Superior temporal gyrus (tissue), 1 donor: ENCODE data around the gene ACAT2.
"Not testable (repeated sequence)": the region's sequence is repeated elsewhere in the genome, so short reads cannot be mapped to it uniquely, and the experiment has no call there.

Source experiments
- DNase-seq: peaks from one replicate; pipeline ENCODE4 v3.0.0-alpha.2; 2016; ENCODE audit errors: extremely low spot score

Gene ACAT2

GRCh38 chr6:159761873-159762680, at the start of gene ACAT2:
Gene ACAT2, plus strand, starts transcription at chr6:159762045. Its CDS starts 43 bp downstream, at chr6:159762088.
- peak; percentile 99 for DNase-seq

DNA sequence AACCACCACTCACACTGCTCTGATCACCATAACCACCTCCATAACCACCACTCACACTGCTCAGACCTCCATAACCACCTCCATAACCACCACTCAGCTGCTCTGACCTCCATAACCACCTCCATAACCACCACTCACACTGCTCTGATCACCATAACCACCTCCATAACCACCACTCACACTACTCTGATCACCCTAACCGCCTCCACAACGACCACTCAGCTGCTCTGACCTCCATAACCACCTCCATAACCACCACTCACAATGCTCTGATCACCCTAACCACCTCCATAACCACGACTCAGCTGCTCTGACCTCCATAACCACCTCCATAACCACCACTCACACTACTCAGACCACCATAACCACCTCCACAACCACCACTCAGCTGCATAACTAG, 49.5 kb upstream of the ACAT2 start:
- DNase-seq, result not testable (repeated sequence)

GRCh38 chr6:159713984-159714383, 47.9 kb upstream of the ACAT2 start:
- no peak for DNase-seq

DNA sequence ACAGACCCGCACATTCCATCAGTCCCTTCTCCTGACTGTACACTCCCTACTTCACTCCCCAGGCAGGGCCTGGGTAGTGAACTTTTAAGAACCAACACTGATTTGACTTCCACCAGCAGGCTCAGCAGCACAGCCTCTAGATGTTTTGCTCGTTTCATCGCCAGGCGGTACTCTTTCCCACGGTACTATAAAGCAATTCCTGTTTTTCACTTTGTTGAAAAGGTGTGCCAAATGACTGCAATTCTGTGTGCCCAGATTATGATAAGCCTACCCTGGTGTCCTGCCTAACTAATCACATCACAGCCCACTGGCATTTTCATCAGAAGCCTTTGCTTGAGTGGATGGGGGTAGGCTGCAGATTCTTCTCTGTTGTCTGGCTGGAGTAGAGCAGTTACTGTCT, 47.4 kb upstream of the ACAT2 start:
- no peak for DNase-seq

DNA sequence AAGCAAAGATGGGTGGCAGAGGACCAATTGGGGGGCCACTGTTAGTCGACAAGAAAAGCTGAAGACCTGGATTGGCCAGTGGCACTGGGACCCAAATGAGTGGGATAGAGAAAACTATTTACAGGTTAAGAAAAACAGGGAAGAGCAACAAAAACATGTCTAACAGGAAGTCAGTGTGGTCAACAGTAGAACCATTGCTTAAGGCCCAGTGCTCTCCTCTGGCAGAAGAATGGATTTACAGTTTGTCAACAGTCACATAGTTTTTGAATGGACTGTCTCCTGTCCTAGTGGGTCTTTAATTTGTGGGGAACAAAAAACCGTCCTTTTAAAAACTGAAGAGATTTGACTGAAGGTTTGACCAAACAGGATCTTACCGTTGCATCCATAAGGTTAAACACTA, 46.7 kb upstream of the ACAT2 start:
- DNase-seq, result no peak

DNA sequence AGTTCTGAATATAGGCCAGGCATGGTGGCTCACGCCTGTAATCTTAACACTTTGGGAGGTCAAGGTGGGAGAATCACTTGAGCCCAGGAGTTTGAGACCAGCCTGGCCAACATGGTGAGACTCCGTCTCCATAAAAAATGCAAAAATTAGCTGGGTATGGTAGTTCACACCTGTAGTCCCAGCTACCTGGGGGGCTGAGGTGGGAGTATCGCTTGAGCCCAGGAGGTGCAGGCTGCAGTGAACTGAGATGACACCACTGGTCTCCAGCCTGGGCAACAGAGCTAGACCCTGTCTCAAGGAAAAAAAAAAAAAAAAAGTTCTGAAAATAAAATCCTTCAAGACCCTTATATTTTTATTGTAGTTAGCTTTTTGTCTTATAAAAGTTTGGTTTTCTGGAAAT, 46.2 kb upstream of the ACAT2 start:
- no peak for DNase-seq

- peak; percentile 70 for DNase-seq
These were observed 45.4 kb upstream of the ACAT2 start for GRCh38 chr6:159716247-159717096.

- DNase-seq, result no peak
These were observed 43.2 kb upstream of the ACAT2 start for GRCh38 chr6:159718634-159719033.

DNA sequence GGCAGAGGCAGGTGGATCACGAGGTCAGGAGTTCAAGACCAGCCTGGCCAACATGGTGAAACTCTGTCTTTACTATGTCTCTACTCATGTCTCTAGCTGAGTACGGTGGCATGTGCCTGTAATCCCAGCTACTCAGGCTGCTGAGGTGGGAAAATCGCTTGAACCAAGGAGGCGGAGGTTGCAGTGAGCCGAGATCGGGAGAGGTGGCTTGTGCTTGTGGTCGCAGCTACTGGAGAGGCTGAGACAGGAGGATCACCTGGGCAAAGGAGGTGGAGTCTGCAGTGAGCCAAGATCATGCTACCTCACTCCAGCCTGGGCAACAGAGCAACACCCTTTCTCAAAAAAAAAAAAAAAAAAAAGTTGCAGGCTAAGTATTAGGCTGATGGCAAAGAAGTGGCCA, 42.6 kb upstream of the ACAT2 start:
- no peak for DNase-seq

- no peak for DNase-seq
These were observed 41.1 kb upstream of the ACAT2 start for GRCh38 chr6:159720708-159721107.

DNA sequence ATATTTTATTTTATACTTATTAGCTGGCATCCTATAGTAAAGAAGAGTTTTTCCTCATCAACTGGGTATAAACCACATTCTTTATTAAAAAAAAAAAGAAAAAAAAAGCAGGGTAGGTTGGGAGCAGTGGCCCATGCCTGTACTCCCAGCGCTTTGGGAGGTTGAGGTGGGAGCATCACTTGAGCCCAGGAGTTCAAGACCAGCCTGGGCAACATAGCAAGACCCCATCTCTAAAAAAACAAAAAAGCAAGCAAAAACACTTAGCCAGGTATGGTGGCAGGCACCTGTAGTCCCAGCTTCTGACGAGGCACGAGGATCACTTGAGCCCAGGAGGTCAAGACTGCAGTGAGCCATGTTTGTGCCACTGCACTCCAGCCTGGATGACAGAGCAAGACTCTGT, 39.9 kb upstream of the ACAT2 start:
- not testable (repeated sequence) for DNase-seq

DNA sequence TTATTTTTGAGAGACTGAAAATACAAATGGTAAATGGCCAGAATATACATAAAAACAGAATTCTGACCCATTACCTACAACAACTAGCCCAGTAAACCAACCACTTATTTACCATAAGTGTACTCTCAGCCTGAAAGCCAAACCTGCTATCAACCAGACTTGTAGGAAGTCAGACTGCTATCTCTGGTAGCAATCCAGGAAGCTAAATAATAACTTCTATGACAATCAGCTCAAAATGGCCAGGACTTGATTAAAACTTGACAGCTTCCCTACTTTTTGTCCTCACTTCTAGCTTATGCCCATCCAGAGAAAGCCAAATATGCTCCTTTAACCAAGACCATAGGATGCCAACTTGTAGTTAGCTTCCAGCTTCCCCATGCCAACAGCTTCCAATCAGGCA, 39.2 kb upstream of the ACAT2 start:
- no peak for DNase-seq

DNA sequence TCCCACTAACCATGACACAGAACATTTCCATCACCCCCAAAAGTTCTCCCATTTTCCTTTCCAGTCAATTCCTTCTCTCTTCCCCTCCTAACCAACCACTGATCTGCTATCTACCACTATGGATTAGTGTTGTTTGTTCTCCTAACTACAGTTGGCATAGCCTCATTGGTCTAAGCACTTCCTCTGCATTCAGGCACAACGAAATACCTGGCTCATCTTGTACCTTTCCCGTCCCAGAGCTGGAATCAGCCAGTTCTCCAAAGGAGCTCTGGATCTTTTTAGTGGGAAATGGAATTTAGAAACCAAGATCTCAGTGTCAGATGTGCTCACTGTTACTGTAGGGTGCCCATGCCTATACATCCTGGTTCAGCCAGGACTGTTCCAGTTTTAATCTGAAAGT, 38.6 kb upstream of the ACAT2 start:
- no peak for DNase-seq

DNA sequence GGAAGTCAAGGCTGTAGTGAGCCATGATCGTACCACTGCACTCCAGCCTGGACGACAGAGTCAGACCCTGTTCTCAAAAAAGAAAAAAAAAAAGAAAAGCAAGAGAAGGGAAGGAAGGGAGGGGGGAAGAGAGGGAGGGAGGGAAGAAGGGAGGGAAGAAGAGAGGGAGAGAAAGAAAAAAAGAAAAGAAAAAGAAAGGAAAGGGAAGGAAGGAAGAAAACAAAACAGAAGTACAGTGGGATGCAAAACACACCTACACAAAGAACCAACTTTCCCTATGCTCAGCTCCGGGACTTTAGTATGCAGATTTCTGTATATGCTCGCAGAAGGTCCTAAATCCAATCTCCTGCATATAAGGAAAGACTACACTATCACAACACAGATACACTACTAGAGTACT, 37.1 kb upstream of the ACAT2 start:
- DNase-seq, result no peak

DNA sequence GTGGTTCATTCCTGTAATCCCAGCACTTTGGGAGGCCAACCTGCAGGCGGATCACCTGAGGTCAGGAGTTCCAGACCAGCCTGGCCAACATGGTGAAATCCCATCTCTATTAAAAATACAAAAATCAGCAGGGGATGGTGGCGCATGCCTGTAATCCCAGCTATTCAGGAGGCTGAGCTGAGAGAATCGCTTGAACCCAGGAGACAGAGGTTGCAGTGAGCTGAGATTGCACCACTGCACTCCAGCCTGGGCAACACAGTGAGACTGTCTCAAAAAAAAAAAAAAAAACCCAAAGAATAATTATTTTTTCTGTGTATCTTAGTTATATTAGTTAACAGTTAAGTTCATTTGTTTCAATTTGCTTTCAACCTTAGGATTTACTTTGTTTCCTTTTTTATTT, 36.6 kb upstream of the ACAT2 start:
- DNase-seq, result not testable (repeated sequence)

DNA sequence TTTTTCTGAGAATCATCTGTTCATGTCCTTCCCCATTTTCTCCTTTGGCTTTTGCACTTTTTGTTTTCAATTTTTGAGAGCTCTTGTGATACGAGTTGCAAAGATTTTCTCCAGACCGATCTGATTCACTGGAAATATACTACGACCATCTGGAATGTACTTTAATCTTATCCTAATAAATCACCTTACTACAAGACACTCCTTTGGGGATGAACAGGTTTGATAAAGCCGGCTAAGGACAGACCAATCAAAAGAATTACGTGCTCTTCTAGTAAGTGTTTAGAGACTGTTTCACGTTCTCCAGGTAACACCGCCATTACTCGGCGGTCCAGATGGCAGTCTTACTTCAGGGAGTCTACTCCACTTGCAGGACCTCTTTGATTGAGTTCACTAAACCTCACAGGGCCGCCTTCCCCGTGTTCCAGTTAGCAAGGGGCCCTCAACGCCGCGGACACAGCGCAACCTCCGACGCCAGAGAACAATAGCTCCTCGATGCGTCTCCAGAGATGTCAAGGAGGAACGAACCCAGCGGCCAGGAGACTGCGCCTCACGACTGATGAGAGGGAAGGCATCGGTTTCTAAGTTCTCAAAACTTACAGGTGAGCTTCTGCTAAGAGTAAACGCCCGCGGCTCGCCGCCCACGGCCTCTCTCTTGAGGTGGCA, 35.5 kb upstream of the ACAT2 start:
- DNase-seq, result no peak

DNA sequence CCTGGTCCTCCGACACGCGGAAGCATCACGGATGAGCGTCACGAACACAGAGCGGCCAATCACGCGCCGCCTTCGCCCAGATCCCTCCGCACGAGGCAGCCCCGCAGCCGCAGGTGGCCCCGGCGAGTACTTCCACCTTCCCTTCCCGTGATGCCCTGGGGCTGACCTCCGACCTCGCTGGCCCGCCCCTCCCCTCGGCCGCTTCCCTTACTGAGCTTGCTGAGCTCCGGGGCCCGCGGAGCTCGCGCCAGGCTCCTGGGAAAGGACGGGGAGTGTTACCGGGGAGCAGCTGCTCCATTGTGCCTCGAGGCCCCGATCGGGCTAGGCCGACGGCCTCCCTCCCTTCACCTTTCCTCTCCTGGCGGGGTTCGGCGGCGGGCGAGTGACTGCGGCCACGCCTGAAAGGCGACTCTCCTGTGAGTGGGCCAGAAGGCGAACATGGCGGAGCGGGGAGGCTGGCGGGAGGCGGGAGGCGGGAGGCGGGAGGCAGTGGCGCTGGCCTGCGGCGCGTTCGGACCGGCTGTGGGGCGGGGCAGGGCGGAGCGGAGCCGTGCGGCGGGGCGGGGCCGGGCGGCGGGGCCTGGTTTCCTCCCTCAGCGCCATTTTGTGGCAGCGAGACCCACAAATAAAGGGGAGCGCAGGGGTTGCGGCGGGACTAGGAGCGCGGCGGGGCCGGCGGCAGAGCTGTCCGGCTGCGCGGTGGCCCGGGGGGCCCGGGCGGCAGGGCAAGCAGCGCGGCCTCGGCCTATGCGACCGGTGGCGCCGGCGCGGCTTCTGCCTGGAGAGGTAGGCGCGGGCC, 34.7 kb upstream of the ACAT2 start, which contains the start of gene WTAP:
WTAP (plus strand) TSS at position 589 of the 799 bp plus-strand sequence. CDS start 8,760 bp downstream, outside the sequence.
- peak; percentile 92 for DNase-seq

DNA sequence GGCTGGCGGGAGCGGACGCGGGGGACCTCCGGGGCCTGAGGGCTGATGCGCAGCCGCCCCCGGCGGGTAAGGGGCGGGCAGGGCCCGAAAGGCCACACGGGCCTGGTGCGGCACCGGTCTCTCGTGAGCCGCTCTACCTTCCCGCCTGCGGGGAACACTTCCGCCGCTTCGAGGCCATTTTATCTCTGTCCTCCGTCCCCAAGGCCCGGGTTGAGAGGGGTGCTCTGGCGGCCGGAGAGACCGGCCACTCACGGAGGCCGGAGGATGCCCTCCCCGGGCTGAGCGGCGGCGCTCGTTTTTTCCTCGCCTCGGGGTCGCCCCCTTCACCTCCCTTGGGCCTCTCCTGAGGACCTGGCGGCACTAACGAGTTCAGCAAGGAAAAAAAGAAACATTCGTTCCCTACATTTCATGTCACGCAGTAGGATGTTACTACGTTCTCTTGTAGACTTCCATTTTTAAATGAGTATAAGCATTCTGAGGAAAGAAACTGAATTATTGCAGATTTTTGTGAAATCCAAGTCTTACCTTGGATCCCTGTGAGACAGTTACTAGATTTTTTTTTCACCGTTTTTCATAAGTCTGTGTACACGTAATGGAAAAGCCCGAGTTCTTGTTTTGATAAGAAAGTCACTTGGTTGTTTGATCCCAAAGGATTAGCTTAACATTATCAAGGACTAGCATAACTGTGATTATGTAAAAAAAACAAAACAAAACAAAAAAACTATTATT, 34.0 kb upstream of the ACAT2 start:
- DNase-seq, result peak; percentile 64

GRCh38 chr6:159728531-159728964, 33.3 kb upstream of the ACAT2 start:
- no peak for DNase-seq

GRCh38 chr6:159729598-159730331, 32.1 kb upstream of the ACAT2 start:
- DNase-seq, result no peak
